Prostate gland (tissue), 2 donors: ENCODE results near the gene RABGGTB. TPM values are rescaled to one million over a fixed set of nuclear protein-coding genes. Genes with fewer than 3 reads are reported as not detected.
"Not testable (repeated sequence)": the region's sequence is repeated elsewhere in the genome, so short reads cannot be mapped to it uniquely, and the experiment has no call there.

Experiments
- DNase-seq: peaks from one replicate; pipeline ENCODE4 v3.0.0-alpha.2; 2019; ENCODE audit warnings: low spot score
- H3K27ac ChIP-seq, 2 donors: fragments of 200-600 bp; sonication (generic); 2 replicates each; pipeline ENCODE4 v1.5.1; 2017 to 2019
- H3K27me3 ChIP-seq: fragments of 200-600 bp; sonication (generic); replicated peaks from 2 replicates; pipeline ENCODE4 v1.5.1; 2019; ENCODE audit not compliant: insufficient read depth
- H3K36me3 ChIP-seq, 2 donors: fragments of 200-600 bp; sonication (generic); 1 replicate in 1 of 2; 2 replicates in 1 of 2; pipeline versions ENCODE4 v1.5.1 to v1.8.1; 2017 to 2019
- H3K4me1 ChIP-seq: fragments of 200-600 bp; sonication (generic); replicated peaks from 2 replicates; pipeline ENCODE4 v1.5.1; 2019
- H3K4me3 ChIP-seq, 2 donors: fragments of 200-600 bp; sonication (generic); 2 replicates each; pipeline ENCODE4 v1.5.1; 2017 to 2019
- H3K9me3 ChIP-seq: fragments of 200-600 bp; sonication (generic); 2 replicates; pipeline ENCODE4 v1.5.1; 2017
- CTCF ChIP-seq, 4 experiments: fragments of 200-600 bp in 2 of 4; fragments of 450-650 bp in 2 of 4; sonication (generic) in 2 of 4; IDR thresholded peaks; 1 replicate in 3 of 4; 2 replicates in 1 of 4; pipeline ENCODE4 v1.5.1; 2016 to 2019; ENCODE audit warnings: antibody characterized with exemption in 4 of 4, mild to moderate bottlenecking in 2 of 4, moderate library complexity in 2 of 4
- POLR2A ChIP-seq: fragments of 450-650 bp; IDR thresholded peaks from one replicate; pipeline ENCODE4 v1.6.1; 2016; ENCODE audit warnings: antibody characterized with exemption, mild to moderate bottlenecking
- POLR2AphosphoS5 ChIP-seq: sonication (generic); formaldehyde crosslinking; IDR thresholded peaks from one replicate; pipeline ENCODE4 v1.6.1; 2017; ENCODE audit warnings: antibody characterized with exemption
- WGBS: methylation state at CpG from one replicate; pipeline ENCODE4 v1.1.5; 2018; 5-methylcytosine and 5-hydroxymethylcytosine counted together
- intact Hi-C: fragments of 100-400 bp; cut with DNase I; formaldehyde crosslinking; loops from one replicate; pipeline ENCODE4 v1.14.2; 2022
- total RNA-seq, 2 donors: library from RNA; depleted of rRNA; stranded (reverse); fragments of >200 nt; gene quantifications; one replicate each; pipeline ENCODE4 v1.1.0, GENCODE V29; 2016

The RABGGTB gene
- total RNA-seq, 2 donors from 2014 or later = 34.4 to 42.8 TPM

- no peaks in the 10 kb centered on the region for H3K27me3 ChIP-seq
- intact Hi-C loops = no loop called here
- H3K9me3 ChIP-seq = no peaks in the 10 kb centered on the region
- H3K4me3 ChIP-seq = no peak overlapping the region
- no peak overlapping the region for H3K27ac ChIP-seq
- no peaks in the 10 kb centered on the region for H3K36me3 ChIP-seq
- TF ChIP-seq CTCF (IDR thresholded peaks at IDR 0.05) (no peak), POLR2A (no peak), POLR2AphosphoS5 (no peak)
- WGBS = 71% methylated on average over 1 of the region's 1 CpG
- H3K4me1 ChIP-seq = no peaks in the 10 kb centered on the region
- no peak for DNase-seq
Observed at GRCh38 chr1:75764057-75764655, 21.9 kb upstream of the RABGGTB start.

GRCh38 chr1:75765697-75766355, 20.2 kb upstream of the RABGGTB start:
- DNase-seq = no peak
- H3K27me3 ChIP-seq = no peaks in the 10 kb centered on the region
- no peaks in the 10 kb centered on the region for H3K4me1 ChIP-seq
- 86% methylated on average over 1 of the region's 1 CpG for WGBS
- H3K27ac ChIP-seq = no peak overlapping the region
- no peaks in the 10 kb centered on the region for H3K9me3 ChIP-seq
- TF ChIP-seq POLR2A (no peak), POLR2AphosphoS5 (no peak), CTCF (IDR thresholded peaks at IDR 0.05) (no peak)
- intact Hi-C loops = no loop called here
- no peaks in the 10 kb centered on the region for H3K36me3 ChIP-seq
- H3K4me3 ChIP-seq = no peak overlapping the region

- intact Hi-C loops = no loop called here
- 97% methylated on average over 1 of the region's 1 CpG for WGBS
- Histone ChIP-seq H3K27me3 (no peaks in the 10 kb centered on the region), H3K9me3 (no peaks in the 10 kb centered on the region), H3K36me3 (no peaks in the 10 kb centered on the region), H3K4me1 (no peaks in the 10 kb centered on the region), H3K27ac (no peak overlapping the region), H3K4me3 (no peak overlapping the region)
- TF ChIP-seq POLR2AphosphoS5 = no peak
- no peak for TF ChIP-seq CTCF (IDR thresholded peaks at IDR 0.05)
- DNase-seq = no peak
Observed at GRCh38 chr1:75768016-75768415, 18.0 kb upstream of the RABGGTB start.

GRCh38 chr1:75770761-75771160, 15.3 kb upstream of the RABGGTB start:
- intact Hi-C loops = no loop called here
- Histone ChIP-seq H3K36me3 (no peaks in the 10 kb centered on the region), H3K27ac (no peak overlapping the region), H3K27me3 (no peaks in the 10 kb centered on the region), H3K4me3 (no peak overlapping the region), H3K9me3 (no peaks in the 10 kb centered on the region), H3K4me1 (no peaks in the 10 kb centered on the region)
- DNase-seq = no peak
- 74% methylated on average over 1 of the region's 1 CpG for WGBS
- TF ChIP-seq POLR2AphosphoS5 (no peak), POLR2A (no peak), CTCF (IDR thresholded peaks at IDR 0.05) (no peak)

GRCh38 chr1:75771978-75772377, 14.1 kb upstream of the RABGGTB start:
- WGBS = 59% methylated on average over 3 of the region's 3 CpGs
- intact Hi-C loops = no loop called here
- H3K9me3 ChIP-seq = no peaks in the 10 kb centered on the region
- no peaks in the 10 kb centered on the region for H3K36me3 ChIP-seq
- no peaks in the 10 kb centered on the region for H3K4me1 ChIP-seq
- H3K27me3 ChIP-seq = no peaks in the 10 kb centered on the region
- H3K4me3 ChIP-seq = no peak overlapping the region
- no peak for DNase-seq
- H3K27ac ChIP-seq = no peak overlapping the region
- TF ChIP-seq CTCF (IDR thresholded peaks at IDR 0.05) (no peak), POLR2A (no peak), POLR2AphosphoS5 (no peak)

GRCh38 chr1:75777812-75778211, 8.2 kb upstream of the RABGGTB start:
- H3K4me3 ChIP-seq, DNase-seq, H3K27me3 ChIP-seq, H3K36me3 ChIP-seq, H3K27ac ChIP-seq, H3K4me1 ChIP-seq, intact Hi-C loops, H3K9me3 ChIP-seq: not testable (repeated sequence)
- 89% methylated on average over 4 of the region's 4 CpGs for whole genome bisulfite sequencing

- H3K36me3 ChIP-seq, DNase-seq, intact Hi-C loops, H3K9me3 ChIP-seq, H3K27me3 ChIP-seq, H3K4me1 ChIP-seq, H3K4me3 ChIP-seq, H3K27ac ChIP-seq: not testable (repeated sequence)
- 94% methylated on average over 5 of the region's 5 CpGs for WGBS
Observed at GRCh38 chr1:75778694-75779093, 7.4 kb upstream of the RABGGTB start.
